LNCAP (cell line): ENCODE measurements around the gene LRFN2.

Source experiments
- TF ChIP-seq, protein P1 (sequence below): fragments of 450-650 bp; IDR thresholded peaks from 2 replicates; pipeline ENCODE4 v1.5.1; 2017; ENCODE audit warnings: mild to moderate bottlenecking

The LRFN2 gene

DNA sequence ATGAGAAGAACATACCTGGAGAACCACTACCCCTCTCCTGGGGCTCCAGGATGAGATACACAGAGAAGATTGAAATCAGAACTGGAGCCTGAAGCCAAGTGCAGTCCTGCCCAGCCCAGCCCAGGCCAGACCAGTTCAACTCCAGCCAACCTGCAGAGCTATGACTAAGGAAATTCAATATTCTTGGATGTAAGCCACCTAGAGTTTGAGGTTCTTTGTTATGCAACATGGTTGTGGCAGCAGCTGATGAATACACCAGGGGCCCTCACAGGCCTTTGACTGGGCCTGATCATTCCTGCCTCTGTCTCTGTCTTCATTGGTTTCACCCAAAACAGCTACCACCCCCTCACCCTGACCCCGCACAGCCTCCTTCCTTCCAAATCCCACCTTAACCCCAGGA is 167.8 kb downstream of the LRFN2 start:
- TF ChIP-seq, protein P1, sequence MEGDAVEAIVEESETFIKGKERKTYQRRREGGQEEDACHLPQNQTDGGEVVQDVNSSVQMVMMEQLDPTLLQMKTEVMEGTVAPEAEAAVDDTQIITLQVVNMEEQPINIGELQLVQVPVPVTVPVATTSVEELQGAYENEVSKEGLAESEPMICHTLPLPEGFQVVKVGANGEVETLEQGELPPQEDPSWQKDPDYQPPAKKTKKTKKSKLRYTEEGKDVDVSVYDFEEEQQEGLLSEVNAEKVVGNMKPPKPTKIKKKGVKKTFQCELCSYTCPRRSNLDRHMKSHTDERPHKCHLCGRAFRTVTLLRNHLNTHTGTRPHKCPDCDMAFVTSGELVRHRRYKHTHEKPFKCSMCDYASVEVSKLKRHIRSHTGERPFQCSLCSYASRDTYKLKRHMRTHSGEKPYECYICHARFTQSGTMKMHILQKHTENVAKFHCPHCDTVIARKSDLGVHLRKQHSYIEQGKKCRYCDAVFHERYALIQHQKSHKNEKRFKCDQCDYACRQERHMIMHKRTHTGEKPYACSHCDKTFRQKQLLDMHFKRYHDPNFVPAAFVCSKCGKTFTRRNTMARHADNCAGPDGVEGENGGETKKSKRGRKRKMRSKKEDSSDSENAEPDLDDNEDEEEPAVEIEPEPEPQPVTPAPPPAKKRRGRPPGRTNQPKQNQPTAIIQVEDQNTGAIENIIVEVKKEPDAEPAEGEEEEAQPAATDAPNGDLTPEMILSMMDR, result no peak

DNA sequence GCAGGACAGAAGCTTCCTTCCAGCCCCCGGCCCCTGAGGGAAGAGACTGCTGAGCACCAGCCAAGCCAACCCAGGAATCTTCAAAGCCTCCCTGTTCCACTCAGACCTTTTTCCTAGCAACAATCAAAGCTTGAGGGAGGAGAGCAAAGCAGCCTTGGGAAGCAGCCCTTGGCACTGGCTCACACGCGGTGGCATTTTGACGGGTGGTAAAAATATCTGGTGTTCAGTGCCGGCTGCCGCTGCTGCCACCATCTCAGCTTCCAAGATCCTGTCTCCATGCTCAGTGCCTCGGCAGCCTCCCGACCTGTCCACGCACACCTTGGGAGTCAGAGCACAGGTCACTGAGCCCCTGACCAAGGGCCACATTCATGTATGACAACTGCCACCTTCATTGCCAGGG is 170.1 kb downstream of the LRFN2 start:
- TF ChIP-seq, protein P1, result no peak

GRCh38 chr6:40414617-40415016 is 172.5 kb downstream of the LRFN2 start:
- TF ChIP-seq, protein P1, result no peak

DNA sequence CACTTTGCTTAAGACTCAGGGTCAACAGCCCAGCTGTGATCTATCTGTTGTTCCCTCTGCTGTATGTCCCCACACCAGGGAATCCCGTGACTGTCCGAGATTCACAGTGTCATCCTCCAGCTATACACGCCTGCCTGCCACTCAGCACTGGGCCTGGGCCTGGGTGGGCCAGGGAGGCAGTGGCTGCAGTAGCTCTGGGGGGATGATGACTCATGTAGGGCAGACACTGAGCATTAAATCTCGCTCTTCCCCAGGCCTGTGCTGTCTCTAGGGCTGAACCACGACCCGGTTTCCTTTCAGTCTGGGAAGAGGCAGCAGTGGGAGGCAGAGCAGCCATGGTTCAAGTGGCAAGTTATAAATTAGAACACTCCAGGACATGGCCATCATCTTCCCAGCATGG is 173.9 kb downstream of the LRFN2 start:
- TF ChIP-seq, protein P1, result no peak

GRCh38 chr6:40411881-40412280 is 175.3 kb downstream of the LRFN2 start:
- TF ChIP-seq, protein P1, result no peak

- TF ChIP-seq, protein P1, result no peak
Observed at GRCh38 chr6:40410821-40411220, 176.3 kb downstream of the LRFN2 start.

DNA sequence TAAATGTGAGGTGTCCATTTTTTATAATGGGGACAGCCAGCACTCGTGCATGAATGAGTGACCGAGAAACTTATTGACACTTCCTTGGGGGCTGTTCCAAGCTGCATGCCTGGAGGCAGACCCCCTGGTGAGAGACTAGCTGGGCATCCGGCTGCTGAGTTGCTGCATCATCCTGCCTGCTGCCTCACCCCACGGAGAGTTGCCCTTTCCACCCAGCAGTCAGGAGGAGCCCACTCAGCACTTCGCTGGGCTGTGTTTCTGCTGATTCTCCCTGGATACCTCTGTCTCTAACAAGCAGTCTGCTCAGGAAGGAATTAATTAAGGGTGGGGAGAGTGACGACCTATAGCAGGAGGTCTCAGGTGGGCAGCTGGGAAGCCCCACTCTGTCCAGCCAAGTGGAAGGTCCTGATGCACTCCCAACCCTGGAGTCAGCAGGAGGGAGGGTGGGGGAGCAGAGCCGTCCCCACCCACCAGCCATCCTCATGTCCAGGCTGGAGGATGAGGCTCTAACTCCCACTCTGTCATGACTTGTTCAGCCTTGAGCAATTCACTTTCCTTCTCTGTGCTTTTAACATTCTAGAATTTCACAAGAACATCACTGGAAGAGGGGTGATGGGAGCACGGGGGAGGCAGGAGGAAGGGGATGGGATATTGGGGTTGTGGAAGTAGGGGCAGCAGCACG is 177.3 kb downstream of the LRFN2 start:
- TF ChIP-seq, protein P1, result no peak
